Measurements from ENCODE around the gene PCDHGA7.

DNA sequence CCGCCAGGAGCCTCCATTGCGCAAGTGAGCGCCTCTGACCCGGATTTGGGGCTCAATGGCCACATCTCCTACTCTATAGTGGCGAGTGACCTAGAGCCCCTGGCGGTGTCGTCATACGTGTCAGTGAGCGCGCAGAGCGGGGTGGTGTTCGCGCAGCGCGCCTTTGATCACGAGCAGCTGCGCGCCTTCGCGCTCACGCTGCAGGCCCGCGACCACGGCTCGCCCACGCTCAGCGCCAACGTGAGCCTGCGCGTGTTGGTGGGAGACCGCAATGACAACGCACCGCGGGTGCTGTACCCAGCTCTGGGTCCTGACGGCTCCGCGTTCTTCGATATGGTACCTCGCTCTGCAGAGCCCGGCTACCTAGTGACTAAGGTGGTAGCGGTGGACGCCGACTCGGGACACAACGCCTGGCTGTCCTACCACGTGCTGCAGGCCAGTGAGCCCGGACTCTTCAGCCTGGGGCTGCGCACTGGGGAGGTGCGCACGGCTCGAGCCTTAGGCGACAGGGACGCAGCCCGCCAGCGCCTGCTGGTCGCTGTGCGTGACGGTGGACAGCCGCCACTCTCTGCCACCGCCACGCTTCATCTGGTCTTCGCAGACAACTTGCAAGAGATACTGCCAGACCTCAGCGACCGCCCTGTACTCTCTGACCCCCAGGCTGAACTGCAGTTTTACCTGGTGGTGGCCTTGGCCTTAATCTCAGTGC, 27.2 kb downstream of the PCDHGA7 start:
- TF ChIP-seq, protein P1, sequence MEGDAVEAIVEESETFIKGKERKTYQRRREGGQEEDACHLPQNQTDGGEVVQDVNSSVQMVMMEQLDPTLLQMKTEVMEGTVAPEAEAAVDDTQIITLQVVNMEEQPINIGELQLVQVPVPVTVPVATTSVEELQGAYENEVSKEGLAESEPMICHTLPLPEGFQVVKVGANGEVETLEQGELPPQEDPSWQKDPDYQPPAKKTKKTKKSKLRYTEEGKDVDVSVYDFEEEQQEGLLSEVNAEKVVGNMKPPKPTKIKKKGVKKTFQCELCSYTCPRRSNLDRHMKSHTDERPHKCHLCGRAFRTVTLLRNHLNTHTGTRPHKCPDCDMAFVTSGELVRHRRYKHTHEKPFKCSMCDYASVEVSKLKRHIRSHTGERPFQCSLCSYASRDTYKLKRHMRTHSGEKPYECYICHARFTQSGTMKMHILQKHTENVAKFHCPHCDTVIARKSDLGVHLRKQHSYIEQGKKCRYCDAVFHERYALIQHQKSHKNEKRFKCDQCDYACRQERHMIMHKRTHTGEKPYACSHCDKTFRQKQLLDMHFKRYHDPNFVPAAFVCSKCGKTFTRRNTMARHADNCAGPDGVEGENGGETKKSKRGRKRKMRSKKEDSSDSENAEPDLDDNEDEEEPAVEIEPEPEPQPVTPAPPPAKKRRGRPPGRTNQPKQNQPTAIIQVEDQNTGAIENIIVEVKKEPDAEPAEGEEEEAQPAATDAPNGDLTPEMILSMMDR (IDR thresholded peaks at IDR 0.05 in 8 of 11, conservative IDR thresholded peaks at IDR 0.05 in 3 of 11), result no peak
- TF ChIP-seq POLR2A (IDR thresholded peaks at IDR 0.05), result no peak
- no peak for TF ChIP-seq POLR2AphosphoS5 (IDR thresholded peaks at IDR 0.05)

All from spleen (tissue), 7 donors.